Measurements from ENCODE around the gene CDK5R1.

The CDK5R1 gene

DNA sequence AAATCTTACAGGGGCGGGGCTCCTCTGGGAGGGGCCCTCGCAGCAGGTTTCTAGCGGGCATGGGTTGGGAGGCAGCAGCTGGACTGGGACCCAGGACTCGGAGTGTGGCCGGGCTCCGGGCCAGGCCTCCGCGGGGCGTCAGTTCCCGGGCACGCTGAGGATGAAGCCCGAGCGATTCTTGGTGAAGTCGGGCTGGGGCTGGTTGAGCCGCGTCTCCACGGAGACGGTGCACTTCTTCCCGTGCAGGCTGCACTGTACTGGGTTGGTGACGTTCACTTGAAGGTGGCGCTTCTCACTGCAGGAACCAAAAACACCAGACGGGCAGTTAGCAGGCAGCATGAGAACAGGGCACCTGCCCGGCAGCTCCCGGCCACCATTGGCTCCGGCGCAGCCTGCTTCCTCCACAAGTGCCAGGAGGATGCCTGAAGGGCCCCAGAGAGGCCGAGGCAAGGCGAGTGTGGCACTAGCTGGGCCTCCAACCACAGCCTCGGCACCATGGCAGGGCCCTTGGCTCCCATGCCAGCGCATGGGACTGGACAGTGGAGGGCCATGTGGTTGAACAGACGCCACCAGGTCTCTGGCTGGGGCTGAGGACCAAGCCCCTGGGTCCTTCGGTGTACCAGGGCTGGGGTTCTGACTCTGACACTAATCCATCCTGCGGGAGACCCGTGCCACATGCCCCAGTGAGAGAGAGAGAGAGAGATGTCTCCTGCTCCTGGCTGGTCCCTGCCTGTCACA is 8.0 kb downstream of the CDK5R1 start:
- no peak for DNase-seq

DNA sequence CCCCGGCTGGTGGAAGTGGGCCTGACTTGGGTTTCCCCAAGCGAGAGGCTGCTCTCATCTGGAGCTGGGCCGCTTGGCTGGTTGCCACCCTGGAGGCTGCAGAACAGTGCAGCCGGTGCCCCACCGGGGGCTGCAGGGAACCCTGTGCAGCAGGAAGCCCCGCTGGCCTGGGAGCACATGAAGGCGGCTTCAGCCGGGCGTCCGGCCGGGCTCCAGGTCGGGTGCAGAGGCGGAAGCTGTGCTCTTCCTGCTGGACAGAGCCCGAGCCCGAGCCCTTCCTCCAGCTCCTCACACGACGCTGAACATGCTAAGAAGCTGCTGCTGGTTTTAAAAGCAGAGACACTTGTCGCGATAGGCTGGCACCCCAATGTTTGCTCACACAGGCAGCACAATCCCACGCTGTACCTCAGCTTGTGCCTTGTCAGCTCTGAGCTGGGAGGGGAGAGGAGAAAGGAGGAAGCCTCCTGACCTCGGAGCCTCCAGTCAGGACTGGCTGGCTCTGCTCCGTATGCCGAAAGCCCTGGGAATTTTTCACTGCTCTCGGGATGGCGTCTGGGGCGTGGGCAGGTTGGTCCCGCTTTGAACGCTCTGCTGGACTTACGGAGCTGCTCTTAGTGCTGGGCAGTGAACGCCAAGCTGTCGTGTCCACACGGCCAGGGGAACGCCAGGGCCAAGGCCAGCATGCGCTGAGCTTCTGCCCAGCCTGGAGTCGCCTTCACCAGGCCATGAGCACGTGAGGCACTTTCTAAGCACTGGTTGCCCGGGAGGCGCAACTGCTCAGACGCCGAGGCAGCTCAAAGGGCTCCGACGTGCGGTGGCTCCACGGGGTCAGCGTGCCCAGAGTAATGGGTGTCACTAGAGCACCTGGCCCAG is 8.8 kb downstream of the CDK5R1 start:
- no peak for DNase-seq

DNA sequence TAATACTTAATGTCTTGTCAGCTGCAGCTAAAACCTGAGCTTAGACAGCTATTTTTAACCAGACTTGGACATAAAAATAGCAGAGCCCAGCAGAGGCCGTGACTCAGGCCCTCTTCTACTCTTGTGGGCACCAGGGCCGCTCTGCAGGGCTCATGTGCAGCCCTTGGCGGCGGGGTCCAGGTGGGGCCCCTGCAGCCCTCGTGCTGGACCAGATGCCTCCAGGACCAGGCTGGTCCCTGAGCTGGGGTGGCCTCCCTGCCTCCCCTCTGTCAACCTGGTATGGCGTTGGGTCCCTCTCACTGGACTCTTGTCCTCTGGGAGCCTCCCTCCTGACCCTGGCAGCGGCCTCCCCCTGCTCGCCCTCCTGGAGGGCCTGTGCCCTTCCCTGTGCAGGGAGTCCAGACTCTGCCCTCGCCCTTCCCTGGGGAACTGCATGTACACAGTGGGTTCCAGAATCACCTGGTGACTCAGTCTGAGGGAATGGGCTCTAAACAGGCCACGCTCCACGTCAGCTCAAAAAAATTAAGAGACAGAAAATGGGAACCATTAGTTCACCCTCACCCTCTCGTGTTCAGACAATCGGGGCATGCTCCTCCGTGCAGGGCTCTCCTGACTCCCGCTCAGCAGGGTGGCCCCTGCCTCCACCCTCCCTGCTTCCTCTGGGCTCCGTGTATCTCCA is 9.7 kb downstream of the CDK5R1 start:
- no peak for DNase-seq

DNA sequence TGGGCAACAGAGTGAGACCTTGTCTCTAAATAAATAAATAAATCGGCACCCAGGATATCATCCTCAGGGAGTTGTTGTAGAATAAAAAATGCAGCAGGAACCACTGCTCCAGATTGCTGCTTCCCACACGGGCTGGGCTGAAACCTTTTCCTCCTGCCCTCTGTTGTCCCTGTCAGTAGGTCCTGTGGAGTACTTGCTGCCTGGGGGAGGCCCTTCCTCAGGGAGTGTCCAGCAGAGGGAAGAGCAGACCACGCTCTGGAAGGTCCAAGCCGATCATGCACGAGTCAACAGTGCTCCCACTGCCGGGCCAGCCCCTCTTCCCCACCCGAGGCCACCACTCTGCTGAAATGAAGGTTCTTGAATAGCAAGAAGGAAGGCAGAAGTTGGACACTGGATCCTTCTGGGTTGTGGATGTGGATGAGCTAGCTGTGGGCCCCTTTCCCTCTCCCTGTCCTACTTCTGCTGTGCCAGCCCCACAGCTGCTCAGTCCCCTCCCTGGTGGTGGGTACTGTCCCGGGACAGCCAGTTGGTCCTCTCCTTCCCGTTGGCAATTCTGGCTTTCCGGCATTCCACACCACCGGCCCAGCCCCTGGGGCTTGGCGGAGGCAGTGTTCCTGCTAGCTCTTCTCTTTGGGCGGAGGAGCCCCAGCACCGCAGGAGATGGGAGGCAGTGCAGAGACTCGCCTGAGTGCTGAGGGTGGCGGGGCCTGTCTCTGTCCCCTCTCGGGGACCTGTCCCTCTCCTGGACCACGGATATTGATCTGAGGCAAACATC is 10.8 kb downstream of the CDK5R1 start:
- DNase-seq = no peak

DNA sequence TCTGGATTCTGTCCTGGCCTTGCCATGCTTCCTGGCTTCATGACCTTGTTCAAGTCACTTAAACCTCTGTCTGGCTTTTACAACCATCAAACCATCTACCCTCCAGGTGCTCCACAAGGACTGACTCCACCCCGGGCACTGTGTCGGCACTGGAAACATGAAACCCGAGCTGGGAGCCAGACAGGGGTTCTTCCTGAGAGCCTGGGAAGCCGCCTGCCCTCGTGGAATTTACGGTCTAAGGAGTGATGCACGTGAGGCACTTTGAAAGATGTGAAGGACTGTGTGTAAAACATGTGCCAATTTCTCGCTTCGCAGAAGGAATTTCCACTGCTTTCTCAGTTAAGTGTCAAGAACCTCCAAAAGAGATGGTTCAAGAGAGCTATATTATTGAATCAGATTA is 11.6 kb downstream of the CDK5R1 start:
- no peak for DNase-seq

DNA sequence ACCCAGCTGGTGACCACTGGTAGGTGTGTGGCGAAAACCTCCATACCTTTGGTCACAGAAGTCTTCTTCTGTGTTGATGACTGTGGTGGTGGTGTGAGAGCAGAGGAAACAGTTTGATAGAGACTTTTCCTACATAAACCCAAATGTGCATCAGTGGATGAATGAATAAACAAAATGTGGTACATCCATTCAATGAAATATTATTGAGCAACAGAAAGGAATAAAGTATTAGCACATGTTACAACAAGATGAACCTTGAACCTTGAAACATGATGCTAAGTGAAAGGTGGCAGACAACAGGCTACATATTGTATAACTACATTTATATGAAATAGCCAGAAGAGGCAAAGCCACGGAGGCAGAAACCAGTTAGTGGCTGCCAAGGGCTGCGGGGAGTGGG is 15.2 kb downstream of the CDK5R1 start:
- no peak for DNase-seq

DNA sequence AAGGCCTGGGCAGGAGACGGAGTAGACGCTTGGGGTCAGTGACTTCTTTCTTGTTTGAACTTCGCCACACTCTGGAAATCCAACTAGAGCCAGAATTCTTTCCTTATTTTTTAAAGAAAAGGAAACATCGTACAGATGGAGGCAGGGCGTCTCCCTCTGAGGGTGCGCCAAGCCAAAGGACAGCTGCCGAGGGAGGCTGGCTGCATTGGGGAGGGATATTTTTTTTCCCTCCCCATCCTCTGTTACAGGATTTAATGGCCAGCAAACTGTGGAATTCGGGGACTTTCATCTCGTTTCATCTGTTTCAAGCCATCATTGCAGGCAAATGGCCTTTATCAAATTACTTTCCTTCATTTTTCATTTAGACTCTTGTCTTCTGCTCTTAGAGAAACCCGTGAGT is 15.9 kb downstream of the CDK5R1 start:
- no peak for DNase-seq

DNA sequence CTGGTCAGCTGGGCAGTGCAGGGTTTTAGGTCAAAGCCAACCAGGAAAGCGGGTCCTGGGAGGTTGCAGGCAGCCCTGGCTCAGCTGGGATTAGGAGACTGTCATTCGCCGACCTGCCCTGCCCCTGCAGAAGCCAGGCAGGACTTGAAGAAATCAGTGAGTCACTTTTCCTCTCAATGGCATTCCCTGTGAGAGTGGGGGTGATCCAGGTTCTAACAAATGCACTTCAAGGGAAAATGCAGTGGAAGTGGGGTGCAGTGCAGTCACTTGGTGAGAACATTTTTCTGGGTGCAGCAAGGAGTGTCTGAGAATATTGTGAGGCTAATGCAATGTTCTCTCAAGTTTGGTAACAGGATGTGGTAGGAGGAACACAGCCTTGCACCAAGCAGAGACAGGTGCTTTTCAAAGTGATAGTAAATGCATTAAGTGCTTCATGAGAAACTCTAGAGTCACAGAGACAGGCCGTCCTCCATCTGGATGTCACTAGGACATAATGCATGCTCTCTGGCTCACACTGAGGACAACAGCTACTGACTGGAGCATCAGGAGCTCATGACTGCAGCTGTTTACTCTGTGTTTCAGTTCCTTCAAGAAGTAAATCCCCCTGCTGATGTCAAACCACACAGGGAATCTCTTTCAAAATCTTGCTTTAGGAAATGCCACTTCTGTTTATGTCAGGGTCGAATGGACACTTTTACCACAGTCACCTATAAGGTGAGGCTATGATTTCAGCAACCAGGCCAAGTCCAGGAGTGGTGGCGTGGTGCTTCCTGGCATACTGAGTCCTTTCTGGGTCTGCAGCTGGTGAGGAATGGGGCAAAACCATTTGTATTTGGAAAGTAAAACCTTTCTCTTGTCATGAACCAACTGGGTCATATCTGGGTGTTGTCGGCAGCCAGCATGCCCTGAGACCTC is 16.7 kb downstream of the CDK5R1 start:
- DNase-seq = peak; percentile 64

DNA sequence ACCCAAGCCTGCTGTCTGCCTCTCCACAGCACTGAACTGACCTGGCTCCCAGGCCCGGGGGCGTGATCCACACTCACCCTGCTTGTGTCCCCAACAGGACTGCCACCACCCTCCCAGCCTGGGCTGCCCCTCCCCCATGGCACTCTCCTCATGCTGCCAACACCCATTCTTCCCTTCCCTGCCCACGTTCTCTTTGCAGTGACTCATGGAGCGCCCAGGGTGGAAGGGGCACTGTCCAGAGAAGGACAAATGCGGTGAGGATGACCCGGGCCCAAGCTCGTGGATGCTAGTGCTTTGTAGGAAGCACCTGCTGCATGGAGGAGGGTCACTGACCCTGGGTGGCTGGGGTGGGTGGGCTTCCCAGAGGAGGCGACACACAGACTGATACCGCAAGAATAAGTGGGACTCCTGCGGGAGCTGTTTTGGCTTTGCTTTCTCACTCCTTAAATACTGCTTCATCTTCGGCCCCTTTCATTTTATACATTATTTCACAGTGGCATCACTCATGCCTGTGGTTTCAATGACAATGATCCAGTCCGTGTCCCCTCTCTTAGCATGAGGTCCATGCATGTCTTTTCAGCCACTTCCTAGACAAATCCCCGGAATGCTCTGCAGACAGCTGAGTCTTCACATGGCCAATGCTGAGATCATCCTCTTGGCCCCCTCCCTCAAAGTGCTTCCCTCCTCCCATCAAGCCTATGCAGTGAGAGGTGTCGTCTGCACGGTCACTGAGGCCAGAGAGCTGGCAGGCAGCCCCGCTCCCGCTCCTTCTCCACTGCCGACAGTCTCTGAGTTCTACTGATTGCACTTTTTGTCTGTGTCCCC is 17.6 kb downstream of the CDK5R1 start:
- DNase-seq = no peak

DNA sequence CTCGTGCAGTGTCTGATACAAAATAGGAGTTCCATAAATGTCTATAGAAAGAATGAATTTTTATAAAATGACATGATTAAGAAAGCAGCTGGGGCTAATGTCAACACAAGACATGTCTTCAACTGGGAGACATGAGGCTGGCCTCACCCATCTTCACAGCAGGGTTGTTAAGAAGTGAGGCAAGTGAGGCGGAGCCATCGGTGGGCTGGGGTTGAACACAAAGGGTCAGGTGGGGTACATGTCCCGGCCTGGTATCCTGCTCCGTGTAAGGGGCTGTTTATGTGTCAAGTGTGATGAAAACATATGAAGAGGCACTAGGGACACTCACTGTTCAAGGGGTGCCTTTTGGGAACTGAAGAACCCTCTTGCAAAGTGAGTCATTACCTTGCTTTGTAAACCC is 22.1 kb downstream of the CDK5R1 start:
- DNase-seq = no peak

DNA sequence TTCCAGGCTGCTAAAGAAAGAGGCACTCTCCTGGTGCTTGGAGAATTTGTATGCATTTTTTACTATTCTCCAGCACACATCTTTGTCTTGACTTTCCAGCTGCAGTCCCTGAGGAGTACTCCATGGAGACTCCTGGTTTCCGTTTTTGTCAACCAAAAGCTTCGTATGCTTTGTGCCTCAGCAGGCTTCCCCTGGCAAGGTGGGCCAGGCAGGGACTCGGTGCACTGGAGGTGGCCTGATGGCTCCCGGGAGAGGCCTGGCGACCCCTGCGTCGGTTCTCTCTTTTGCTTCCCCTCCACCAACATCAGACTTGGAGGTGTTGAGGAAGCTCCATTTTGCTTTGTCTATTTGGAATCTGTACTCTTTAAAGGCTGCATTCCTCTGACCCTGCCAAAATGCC is 23.7 kb downstream of the CDK5R1 start:
- no peak for DNase-seq

DNA sequence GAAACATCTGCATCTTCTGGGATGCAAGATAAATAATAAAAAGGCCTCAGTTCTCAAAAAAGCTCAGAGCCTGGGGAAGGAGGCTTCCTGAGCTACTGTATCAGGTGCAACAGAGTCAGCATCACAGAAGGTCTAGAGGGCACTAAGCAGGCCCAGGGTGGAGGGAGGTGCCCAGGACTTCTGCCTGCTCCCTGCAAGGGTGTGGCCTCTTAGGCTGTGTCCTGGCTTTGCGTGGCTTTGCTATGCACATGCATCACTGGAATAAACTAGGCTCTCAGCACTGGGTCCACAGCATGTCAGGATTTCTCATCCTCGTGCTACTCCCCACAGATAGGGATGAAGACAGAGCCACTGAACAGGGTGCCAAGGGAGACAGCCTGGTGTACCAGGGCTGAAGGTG is 25.5 kb downstream of the CDK5R1 start:
- no peak for DNase-seq

DNA sequence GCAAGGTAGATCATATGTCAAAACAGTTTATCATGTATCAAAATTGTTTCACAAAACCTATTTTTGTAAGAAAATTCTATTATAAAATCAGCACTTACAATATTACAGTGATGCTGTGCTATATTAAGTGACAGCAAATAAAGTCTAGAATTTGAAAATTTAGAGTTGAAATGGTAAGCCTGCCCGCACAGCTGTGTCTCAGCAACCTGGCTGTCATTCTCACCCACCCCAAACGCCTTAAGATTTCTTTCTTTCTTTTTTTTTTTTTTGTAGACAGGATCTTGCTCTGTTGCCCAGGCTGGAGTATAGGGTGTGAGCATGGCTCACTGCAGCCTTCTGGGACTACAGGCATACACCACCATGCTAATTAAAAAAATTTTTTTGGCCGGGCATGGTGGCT is 26.8 kb downstream of the CDK5R1 start:
- no peak for DNase-seq

DNA sequence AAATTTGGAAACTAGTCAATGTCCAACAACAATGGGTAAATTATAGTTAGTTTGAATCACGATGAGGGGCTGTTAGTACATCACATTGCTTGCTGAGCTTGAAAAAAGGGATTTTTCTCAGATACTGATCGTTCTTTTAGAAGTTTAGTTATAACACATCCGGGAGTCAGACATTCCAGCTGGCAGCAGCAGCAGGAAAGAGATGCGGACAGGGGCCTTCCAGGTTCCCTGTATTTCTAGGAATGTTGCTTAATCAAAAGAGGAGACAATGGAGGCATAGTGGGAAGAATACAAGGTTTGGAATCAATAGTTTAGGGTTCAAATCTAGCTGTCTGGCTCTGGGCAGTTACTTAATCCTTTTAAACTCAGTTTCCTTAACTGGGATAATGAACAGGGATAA is 27.8 kb downstream of the CDK5R1 start:
- DNase-seq = no peak

DNA sequence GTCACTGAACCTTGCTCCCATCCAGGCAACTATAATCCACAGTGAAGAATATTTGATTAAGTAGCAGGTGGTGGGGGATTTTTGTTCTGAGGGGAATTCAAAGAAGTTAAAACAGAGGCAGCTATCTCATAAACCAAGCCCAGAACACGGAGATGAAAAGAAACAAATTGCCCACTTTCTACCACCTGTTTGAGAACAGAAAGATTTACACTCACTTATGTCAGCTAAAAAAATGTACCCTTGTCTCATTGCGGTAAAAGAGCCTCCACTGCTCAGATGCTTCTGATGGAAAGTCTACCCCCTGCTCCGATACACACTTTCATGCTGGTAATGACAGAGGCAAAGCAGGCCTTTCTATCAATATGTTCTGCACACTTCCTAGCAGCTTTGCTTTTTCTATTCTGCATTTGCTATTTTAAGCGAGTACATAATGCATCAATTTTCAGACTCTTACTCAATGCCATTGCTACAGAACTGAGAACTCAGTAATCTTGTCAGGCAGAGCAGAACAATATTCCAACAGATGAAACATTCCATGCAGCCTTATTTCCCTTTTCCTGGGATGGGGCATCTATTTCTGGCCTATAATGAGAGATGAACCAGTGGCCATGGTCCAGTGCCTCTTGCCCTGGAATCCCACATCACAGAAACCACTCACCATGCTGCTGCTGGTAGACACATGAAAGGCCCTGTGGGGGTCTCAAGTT is 29.0 kb downstream of the CDK5R1 start:
- peak; percentile 15 for DNase-seq

DNA sequence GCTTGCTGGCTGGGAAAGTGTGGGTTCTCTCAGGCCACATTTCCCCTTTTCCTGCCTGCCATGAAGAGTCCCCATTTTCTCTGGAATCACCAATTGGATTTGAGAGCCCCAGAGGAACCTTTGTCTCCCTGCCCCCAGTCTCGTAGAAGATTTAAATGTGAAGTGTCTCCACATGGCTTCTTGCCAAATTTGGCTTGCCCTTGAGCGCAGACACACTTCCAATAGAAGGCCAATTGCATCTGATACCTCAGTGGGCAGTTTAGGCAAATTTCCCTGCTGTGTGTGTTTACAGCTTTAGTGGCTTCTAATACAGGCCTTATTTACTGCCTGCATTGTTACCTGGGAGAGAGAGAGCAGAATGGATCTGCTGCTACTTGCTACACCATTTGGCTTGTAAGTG is 29.7 kb downstream of the CDK5R1 start:
- DNase-seq = no peak

DNA sequence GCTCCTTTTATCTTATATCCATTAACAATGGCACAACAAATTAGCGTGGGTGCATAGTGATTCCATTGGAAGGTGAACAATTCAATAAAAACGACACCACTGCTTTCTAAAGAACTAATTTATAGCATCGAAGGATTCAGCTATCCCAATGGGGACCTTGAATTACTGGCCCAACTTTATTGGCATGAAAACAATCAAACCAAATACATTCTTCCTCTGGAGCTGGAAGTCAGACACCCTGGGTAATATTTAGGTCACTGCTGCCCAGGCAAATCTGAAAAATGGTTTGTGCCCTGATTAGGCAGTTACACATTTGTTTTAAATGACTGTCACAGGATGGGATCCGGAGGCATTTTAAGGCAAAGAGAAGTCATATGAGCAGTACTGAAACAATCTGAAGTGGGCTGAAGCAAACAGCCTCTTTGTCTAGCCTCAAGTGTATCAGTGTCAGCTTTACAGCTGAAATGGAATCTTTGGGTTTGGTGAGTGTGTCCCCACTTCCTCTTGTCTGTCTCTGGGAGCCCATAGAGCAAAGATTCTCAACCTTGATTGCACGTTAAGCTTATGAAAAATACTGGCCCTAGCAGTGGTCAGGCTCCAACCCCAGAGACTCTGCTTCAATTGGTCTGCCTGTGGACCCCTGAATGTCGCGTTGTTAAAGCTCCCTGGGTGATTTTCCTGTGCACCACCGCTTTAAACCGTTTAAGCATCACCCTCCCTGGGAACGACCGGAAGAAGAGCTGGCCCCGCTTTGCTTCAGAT is 30.3 kb downstream of the CDK5R1 start:
- peak; percentile 18 for DNase-seq

DNA sequence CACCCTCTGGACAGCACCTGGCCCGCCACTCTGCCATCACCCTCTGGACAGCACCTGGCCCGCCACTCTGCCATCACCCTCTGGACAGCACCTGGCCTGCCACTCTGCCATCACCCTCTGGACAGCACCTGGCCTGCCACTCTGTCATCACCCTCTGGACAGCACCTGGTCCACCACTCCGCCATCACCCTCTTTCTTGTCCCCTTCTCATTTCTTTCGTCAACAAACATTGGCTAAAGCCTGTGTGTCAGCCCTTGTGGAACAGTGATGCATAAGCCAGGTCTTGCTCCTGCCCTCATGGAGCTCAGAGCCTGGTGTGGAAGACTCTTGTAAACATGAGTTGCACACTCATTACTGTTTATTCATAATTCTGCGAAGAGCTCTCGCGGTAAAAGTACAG is 31.2 kb downstream of the CDK5R1 start:
- no peak for DNase-seq

DNA sequence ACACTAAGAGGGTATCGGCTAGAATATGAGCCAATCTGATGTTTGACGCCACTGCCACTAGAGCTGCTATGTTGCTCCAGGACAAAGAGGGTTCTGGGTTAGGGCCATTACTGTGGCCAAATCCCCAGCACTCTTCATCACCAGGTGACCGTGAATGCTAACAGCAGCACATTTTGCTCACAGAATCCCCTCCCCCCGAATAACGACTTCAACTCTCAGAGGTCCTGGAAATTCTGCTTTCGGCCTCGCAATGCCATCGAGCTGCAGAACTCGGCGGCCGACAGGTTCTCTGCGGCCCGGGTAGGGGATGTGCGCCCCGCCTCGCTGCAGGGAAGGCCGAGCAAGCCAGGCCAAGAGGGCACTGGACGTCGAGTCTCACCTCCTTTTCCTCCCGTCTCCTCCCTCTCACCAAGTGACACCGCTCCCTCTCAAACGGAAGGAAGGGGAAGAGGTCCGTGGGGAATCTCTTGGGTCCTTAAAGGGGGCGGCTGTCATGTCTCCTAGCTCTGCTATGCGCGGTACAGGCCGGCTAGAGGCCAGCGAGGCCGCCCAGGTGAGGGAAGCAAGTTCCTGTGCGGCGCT is 31.9 kb downstream of the CDK5R1 start:
- DNase-seq = no peak
